SK-N-SH (cell line): ENCODE results near the gene SIM2. TPM values are rescaled to one million over a fixed set of nuclear protein-coding genes. Genes with fewer than 3 reads are reported as not detected.

Experiments used
- CTCF ChIA-PET: fragments of 300-600, 350-600 bp; formaldehyde crosslinking; extraction: SDS; loops from one replicate; lab custom pipeline; 2021; lab: Yijun Ruan, JAX
- POLR2A ChIA-PET: fragments of 350-600 bp; sonication (Branson Sonifier 250); formaldehyde crosslinking; extraction: SDS; loops from one replicate; lab custom pipeline; 2020; ENCODE audit warnings: antibody characterized with exemption, inconsistent platforms; lab: Yijun Ruan, JAX
- DNase-seq: peaks from one replicate; pipeline ENCODE4 v3.0.0; 2012
- H2AFZ ChIP-seq: fragments of 200-600 bp; sonication (generic); 2 replicates; pipeline ENCODE4 v1.8.1; 2016; ENCODE audit warnings: antibody characterized with exemption, mild to moderate bottlenecking, low read depth
- H3F3A ChIP-seq: fragments of 200-600 bp; sonication (generic); replicated peaks from 2 replicates; pipeline ENCODE3; 2016; ENCODE audit warnings: antibody characterized with exemption, mild to moderate bottlenecking; ENCODE audit not compliant: insufficient read depth
- H3K27ac ChIP-seq, 2 experiments: fragments of 200-500 bp in 1 of 2; fragments of 200-600 bp in 1 of 2; sonication (Bioruptor generic) in 1 of 2; sonication (generic), shearing (Covaris generic) in 1 of 2; 2 replicates each; pipeline versions ENCODE4 v1.5.1 to v1.6.1; 2014 to 2016; ENCODE audit warnings: low read depth in 2 of 2, inconsistent platforms in 1 of 2, low read length in 1 of 2, mild to moderate bottlenecking in 1 of 2, mixed read lengths in 1 of 2
- H3K27me3 ChIP-seq: fragments of 200-600 bp; sonication (generic), shearing (Covaris generic); 2 replicates; pipeline ENCODE4 v1.6.1; 2016; ENCODE audit warnings: mixed run types; ENCODE audit not compliant: insufficient read depth
- H3K36me3 ChIP-seq, 2 experiments: fragments of 200-500 bp in 1 of 2; fragments of 200-600 bp in 1 of 2; sonication (Bioruptor generic) in 1 of 2; sonication (generic) in 1 of 2; replicated peaks in 1 of 2; 2 replicates each; pipeline versions ENCODE3 to v1.5.1; 2014 to 2016; ENCODE audit warnings: low read length in 1 of 2, mild to moderate bottlenecking in 1 of 2; ENCODE audit not compliant: insufficient read depth in 2 of 2, control insufficient read depth in 1 of 2
- H3K4me1 ChIP-seq, 2 experiments: fragments of 200-500 bp in 1 of 2; fragments of 200-600 bp in 1 of 2; sonication (Bioruptor generic) in 1 of 2; sonication (generic), shearing (Covaris generic) in 1 of 2; 2 replicates each; pipeline versions ENCODE4 v1.5.1 to v1.6.1; 2014 to 2016; ENCODE audit warnings: low read depth in 1 of 2, low read length in 1 of 2, mixed run types in 1 of 2; ENCODE audit not compliant: insufficient read depth in 2 of 2, control insufficient read depth in 1 of 2
- H3K4me2 ChIP-seq: fragments of 200-600 bp; sonication (generic), shearing (Covaris generic); 2 replicates; pipeline ENCODE4 v1.6.1; 2017; ENCODE audit warnings: mixed run types
- H3K4me3 ChIP-seq, 2 experiments: fragments of 200-500 bp in 1 of 2; fragments of 200-600 bp in 1 of 2; sonication (Bioruptor generic) in 1 of 2; sonication (generic), shearing (Covaris generic) in 1 of 2; 2 replicates each; pipeline versions ENCODE4 v1.5.1 to v1.8.1; 2014 to 2016; ENCODE audit warnings: low read depth in 2 of 2, inconsistent platforms in 1 of 2, low read length in 1 of 2, mild to moderate bottlenecking in 1 of 2, mixed read lengths in 1 of 2, moderate library complexity in 1 of 2
- H3K79me2 ChIP-seq: fragments of 200-600 bp; sonication (generic); 2 replicates; pipeline ENCODE4 v1.8.1; 2017; ENCODE audit warnings: mild to moderate bottlenecking; ENCODE audit not compliant: insufficient read depth
- H3K9ac ChIP-seq: fragments of 200-600 bp; sonication (generic); 2 replicates; pipeline ENCODE4 v1.6.1; 2017; ENCODE audit warnings: mixed run types
- H3K9me2 ChIP-seq: fragments of 200-600 bp; sonication (generic); 2 replicates; pipeline ENCODE4 v1.6.1; 2017; ENCODE audit warnings: mixed run types
- H3K9me3 ChIP-seq: fragments of 200-600 bp; sonication (generic); 2 replicates; pipeline ENCODE4 v1.6.1; 2017; ENCODE audit warnings: mixed run types, mild to moderate bottlenecking, moderate library complexity
- H4K20me1 ChIP-seq: fragments of 200-600 bp; sonication (generic); 2 replicates; pipeline ENCODE4 v1.6.1; 2017; ENCODE audit warnings: mild to moderate bottlenecking, mixed run types; ENCODE audit not compliant: insufficient read depth
- EZH2phosphoT487 ChIP-seq: fragments of 200-600 bp; sonication (generic); IDR thresholded peaks from 2 replicates; pipeline ENCODE4 v1.6.1; 2017; ENCODE audit warnings: low read depth, mixed run types, mild to moderate bottlenecking, antibody characterized with exemption, moderate library complexity, borderline replicate concordance
- FOXJ3 ChIP-seq: sonication (generic); formaldehyde crosslinking; IDR thresholded peaks from 2 replicates; pipeline ENCODE4 v1.5.1; 2020; ENCODE audit warnings: mild to moderate bottlenecking, missing genetic modification reagents
- GABPA ChIP-seq: IDR thresholded peaks from 2 replicates; pipeline ENCODE4 v1.4.0; 2012; ENCODE audit warnings: low read depth, mild to moderate bottlenecking
- GATA2 ChIP-seq: sonication (generic); formaldehyde crosslinking; IDR thresholded peaks from 2 replicates; pipeline ENCODE4 v1.5.0; 2020; ENCODE audit warnings: mild to moderate bottlenecking, missing genetic modification reagents
- MXI1 ChIP-seq: IDR thresholded peaks from 2 replicates; pipeline ENCODE4 v1.6.1; 2012; ENCODE audit warnings: mild to moderate bottlenecking, low read depth, low read length, improper control_type of control experiment
- NRF1 ChIP-seq: IDR thresholded peaks from 2 replicates; pipeline ENCODE4 v1.6.1; 2012; ENCODE audit warnings: low read depth, mild to moderate bottlenecking, low read length
- RCOR1 ChIP-seq: fragments of 150-350 bp; IDR thresholded peaks from 2 replicates; pipeline ENCODE4 v1.6.1; 2017; ENCODE audit warnings: antibody characterized with exemption, low read length
- REST ChIP-seq: IDR thresholded peaks from 2 replicates; pipeline ENCODE4 v1.6.1; 2012; ENCODE audit warnings: mild to moderate bottlenecking, low read depth, low read length, moderate library complexity
- RXRA ChIP-seq: IDR thresholded peaks from 2 replicates; pipeline ENCODE4 v1.4.0; 2012; ENCODE audit warnings: low read depth, mild to moderate bottlenecking, borderline replicate concordance
- SMC3 ChIP-seq: IDR thresholded peaks from 2 replicates; pipeline ENCODE4 v1.6.1; 2012; ENCODE audit warnings: low read depth, low read length, improper control_type of control experiment
- ZBTB33 ChIP-seq: IDR thresholded peaks from 2 replicates; pipeline ENCODE4 v1.4.0; 2012; ENCODE audit warnings: low read depth, borderline replicate concordance
- WGBS: methylation state at CpG from one replicate; pipeline ENCODE4 v1.1.6; 2017; ENCODE audit warnings: low lambda C conversion rate; 5-methylcytosine and 5-hydroxymethylcytosine counted together
- polyA plus RNA-seq, 3 experiments: library from polyadenylated mRNA; depleted of rRNA; stranded (reverse); fragments of >200 nt; gene quantifications; 2 replicates each; pipeline ENCODE4 v1.2.3, GENCODE V29; 2012
- TF ChIP-seq, protein P1 (sequence below): IDR thresholded peaks from 2 replicates; pipeline ENCODE4 v1.4.0; 2012; ENCODE audit warnings: low read depth

The SIM2 gene
- polyA plus RNA-seq, 1 of the 3 experiments (the other 2 are of a cell fraction), result not detected

DNA sequence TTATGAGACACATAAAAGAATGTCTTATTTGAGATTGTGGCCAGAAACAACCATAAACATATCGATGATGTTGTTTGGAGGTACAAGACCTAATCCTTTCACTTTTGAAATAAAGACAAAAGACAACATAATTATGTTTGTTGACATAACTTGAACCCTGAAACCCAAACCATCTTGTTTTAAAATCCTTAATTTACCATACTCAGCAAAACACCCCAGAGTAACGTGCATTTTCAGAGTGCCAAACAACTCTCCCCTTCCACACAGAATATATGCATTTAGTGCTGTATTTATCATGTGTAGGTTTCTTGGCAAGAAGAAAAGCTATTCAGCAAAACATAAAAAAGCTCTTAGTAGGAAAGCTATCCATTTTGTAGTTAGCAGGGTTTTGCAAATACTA lies 17.5 kb downstream of the SIM2 start (continued):
- TF ChIP-seq EZH2phosphoT487, result no peak
- TF ChIP-seq GATA2, result no peak

DNA sequence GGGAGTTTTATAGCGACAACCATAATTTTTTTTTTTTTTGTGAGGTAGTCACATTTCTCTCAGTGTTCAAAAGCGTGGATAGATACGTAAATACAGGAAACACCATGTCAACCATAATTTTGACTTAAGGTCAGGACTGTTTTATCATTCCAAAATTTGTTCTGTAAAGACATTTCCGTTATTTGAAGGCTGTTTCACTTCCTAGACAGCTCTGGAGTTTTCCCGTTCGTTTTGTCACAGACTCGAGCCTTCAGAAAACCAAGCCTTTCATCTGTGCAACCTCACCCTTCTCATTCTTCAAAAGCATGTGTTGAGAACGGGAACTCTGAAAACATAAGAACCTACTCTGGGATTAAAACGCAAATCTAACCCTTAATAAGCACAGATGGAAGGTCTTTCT lies 17.9 kb downstream of the SIM2 start:
- Histone ChIP-seq H3K4me2 (no peak overlapping the region), H4K20me1 (no peaks in the 10 kb centered on the region), H2AFZ (no peak overlapping the region), H3K79me2 (no peaks in the 10 kb centered on the region), H3K9me2 (no peaks in the 10 kb centered on the region), H3K36me3 (no peaks in the 10 kb centered on the region), H3K9ac (no peak overlapping the region), H3K4me1 (peaks cover 0 to 6% of the 10 kb centered on the region in 2 experiments; a peak in 1 of 4 replicates), H3K27ac (no peak overlapping the region), H3K27me3 (peaks cover 84% of the 10 kb centered on the region), H3K9me3 (no peaks in the 10 kb centered on the region), H3K4me3 (no peak overlapping the region), H3F3A (no peaks in the 10 kb centered on the region)
- WGBS, result 32% methylated on average over 9 of the region's 9 CpGs
- no peak for DNase-seq
- TF ChIP-seq SMC3, result no peak
- TF ChIP-seq NRF1, result no peak
- no peak for TF ChIP-seq ZBTB33
- TF ChIP-seq RXRA, result no peak
- TF ChIP-seq MXI1, result no peak
- TF ChIP-seq REST, result no peak
- TF ChIP-seq, protein P1, sequence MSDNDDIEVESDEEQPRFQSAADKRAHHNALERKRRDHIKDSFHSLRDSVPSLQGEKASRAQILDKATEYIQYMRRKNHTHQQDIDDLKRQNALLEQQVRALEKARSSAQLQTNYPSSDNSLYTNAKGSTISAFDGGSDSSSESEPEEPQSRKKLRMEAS, result no peak
- no peak for TF ChIP-seq FOXJ3
- TF ChIP-seq GABPA, result no peak
- no peak for TF ChIP-seq RCOR1
- CTCF ChIA-PET, result interaction anchor here (1.1 kb wide), 1 partner anchor 14 kb away, joined by 3 read pairs; no protein-coding TSS in a partner anchor
- POLR2A ChIA-PET, result no interaction called here
